CD4-positive, alpha-beta T cell treated with Interferon alpha-2 for 1 hour (primary cell): ENCODE measurements around the gene SIGLEC9.

Source experiments
- DNase-seq, 2 donors: peaks; one replicate each; pipeline ENCODE4 v3.0.0-alpha.2; 2020 to 2022

SIGLEC9 gene

GRCh38 chr19:51124729-51125128 is at the start of gene SIGLEC9:
SIGLEC9 (plus strand) TSS chr19:51124906; CDS start chr19:51124975, 69 bp downstream.
- DNase-seq, result peak in 1 of 2 donors; percentile 26

GRCh38 chr19:51075998-51076397 is 48.7 kb upstream of the SIGLEC9 start:
- no peak for DNase-seq

- DNase-seq, result no peak
Observed at GRCh38 chr19:51076631-51077213, 48.0 kb upstream of the SIGLEC9 start.

DNA sequence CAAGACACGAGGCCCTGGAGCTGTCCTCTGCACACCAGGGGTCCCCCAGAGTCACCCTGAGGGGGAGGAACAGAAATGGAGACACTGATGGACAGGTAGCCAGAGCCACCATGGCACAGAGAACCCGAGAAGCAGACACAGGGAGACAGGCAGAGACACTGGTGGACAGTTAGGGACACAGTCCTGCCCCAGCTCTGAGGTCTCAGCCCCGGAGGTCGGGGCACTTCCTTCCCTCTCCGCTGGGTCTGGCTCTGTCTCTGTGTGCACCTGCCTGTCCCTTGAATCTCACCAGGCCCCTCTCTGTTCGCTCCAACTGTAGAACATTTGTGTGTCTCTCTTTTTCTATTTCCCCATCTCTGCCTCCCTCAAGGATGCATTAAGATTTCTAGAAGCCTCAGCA is 46.6 kb upstream of the SIGLEC9 start:
- no peak for DNase-seq

GRCh38 chr19:51078731-51079130 is 46.0 kb upstream of the SIGLEC9 start:
- no peak for DNase-seq

DNA sequence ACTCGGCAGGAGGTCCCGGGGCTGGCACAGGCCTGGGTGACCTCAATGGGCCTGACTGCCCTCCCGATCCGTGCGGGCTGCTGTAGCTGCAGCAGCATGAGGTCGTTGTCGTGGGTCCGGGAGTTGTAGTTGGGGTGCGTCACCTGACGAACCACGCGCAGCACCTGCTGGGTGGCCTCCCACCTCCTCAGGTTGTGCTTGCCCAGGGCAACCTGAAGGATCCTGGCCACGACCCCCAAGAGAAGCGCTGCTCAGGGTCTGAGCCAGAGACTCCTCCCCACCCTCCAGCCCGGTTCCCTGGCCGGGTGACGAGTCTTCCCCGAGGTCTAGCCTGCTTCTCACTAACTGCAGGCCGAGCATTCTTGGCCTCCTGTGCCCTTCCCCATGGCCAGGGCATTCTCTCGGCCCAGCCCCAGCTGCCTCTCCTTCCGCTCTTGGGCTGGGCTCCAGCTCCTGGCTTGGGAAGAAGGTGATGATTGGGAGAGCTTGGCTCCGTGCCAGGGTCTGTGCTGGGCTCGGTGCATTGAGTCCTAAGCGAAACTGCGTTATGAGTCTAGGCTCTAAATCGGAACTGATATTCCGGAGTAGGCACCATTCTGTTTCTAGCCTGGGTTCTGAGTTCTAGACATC is 45.1 kb upstream of the SIGLEC9 start:
- no peak for DNase-seq

DNA sequence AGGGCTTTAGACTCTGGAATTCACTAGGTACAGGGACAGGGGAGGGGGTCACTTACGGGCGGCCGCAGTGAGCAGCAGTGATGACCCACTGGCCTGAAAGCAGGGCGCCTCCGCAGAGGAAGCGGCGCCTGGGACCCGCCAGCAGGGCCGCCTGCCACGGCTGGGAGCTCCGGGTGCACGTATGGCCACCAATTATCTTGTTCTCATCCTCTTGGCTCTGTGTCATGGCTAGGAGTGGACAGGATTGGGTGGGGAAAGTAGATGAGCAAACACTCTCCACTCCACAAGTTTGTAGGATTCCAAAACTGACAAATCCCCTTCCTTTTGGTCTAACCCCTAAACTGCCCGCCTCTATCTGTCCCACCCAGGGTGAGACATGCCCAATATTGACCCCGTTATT is 43.2 kb upstream of the SIGLEC9 start:
- no peak for DNase-seq

GRCh38 chr19:51082611-51083010 is 42.1 kb upstream of the SIGLEC9 start, which contains the start of gene KLK14:
KLK14 (minus strand) TSS chr19:51082887; CDS start chr19:51082614, 273 bp downstream.
- DNase-seq, result no peak

GRCh38 chr19:51083181-51083580 is 41.5 kb upstream of the SIGLEC9 start:
- no peak for DNase-seq

DNA sequence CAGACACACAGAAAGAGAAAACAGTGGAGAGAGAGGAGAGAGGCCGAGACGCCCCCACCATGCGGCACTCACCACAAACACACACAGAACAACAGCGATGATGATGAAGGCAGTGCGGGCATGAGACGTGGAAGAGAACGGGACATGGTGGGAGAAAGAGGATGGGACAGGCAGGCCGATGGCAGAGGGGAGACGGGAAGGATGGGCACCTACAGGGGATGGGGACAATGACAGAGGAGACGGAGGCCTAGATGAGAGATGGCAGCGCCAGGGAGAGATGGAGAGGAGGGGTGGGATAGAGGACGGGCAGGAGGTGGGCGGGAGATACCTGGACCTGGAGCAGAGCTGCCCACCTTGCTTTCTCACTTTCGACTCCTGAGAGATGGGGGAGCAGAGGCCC is 40.9 kb upstream of the SIGLEC9 start:
- no peak for DNase-seq

- no peak for DNase-seq
Observed at GRCh38 chr19:51084505-51084904, 40.2 kb upstream of the SIGLEC9 start.

- no peak for DNase-seq
Observed at GRCh38 chr19:51086153-51086850, 38.4 kb upstream of the SIGLEC9 start.

DNA sequence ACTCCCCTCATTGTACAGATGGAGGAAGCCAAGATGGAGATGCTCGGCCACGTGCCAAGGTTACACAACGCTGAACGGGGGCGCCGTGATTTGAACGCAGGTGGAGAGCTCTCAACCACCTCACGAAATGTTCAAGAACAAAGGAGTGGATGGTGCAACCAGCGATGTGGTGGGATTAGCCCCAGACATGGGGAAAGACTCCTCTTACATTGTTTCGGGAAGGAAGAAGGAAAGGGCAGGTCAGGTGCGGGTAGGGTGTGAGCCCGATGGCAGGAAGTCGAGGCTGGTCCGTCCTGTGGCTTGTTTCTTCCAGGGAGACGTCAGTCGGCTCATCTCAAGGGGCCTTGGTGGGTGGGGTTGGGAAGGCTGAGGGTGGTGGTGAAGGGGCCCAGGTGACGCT is 34.9 kb upstream of the SIGLEC9 start:
- DNase-seq, result no peak

DNA sequence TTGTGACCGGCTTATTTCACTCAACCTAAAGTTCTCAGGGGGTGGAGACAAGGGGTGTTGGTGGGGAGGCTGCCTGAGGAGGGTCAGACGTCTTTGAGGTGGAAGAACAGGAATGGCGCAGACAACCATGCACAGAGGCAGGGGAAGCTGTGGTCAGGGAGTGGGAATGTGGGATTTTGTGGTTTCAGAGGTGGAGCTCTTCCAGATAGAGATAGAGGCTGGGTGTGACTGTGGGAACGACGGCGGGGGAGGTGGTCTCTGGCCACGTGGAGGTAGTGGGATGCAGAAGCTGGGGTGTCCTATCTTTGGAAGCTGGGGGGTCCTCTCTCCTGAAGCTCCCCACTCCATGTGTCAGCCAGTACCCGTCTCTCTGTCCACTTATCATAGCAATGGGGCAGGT is 34.2 kb upstream of the SIGLEC9 start:
- no peak for DNase-seq

- DNase-seq, result no peak
Observed at GRCh38 chr19:51091126-51091525, 33.6 kb upstream of the SIGLEC9 start.

DNA sequence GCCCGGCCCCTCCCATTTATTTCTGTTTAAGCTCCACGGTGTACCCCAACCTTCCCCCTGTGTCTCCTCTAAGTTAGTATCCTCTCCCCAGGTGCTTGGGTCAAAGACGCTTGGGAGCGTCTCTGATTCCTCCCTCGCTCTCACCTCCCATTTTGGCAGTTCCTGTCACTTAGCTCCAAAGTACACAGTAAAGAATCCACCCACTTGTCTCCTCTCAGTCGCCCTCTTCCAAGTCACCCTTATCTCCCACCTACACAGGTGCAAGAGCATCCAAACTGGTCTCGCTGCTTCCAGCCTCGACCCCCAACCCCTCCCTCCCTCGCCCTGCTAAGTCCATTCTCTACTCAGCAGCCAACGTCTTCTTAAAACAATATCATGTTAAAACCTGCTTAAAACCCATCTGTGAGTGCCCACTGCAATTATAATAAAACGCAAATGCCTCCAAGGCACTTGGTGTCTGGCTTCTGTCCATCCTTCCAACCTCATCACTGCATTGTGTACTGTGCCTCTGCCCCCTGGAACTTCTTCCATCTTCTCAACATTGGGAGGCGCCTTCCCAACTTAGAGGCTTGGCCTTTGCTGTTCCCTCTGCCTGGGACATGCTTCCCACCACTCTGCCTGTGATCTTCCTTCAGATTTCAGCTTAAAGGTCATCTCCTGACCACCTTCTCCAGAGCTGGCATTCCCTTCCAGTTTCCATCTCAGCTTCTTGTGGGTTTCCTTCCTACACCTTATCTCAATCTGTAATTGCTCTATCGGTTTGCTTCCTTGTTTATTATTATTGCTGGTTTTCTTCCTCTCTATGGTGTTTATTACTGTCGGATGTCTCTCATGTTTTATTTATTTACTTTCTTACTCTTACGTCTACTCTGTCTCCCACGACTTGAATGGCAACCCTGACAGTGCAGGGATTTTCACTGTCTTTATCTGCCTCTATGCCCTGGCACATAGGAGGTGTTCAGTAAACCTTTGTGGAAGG is 32.5 kb upstream of the SIGLEC9 start:
- DNase-seq, result no peak

DNA sequence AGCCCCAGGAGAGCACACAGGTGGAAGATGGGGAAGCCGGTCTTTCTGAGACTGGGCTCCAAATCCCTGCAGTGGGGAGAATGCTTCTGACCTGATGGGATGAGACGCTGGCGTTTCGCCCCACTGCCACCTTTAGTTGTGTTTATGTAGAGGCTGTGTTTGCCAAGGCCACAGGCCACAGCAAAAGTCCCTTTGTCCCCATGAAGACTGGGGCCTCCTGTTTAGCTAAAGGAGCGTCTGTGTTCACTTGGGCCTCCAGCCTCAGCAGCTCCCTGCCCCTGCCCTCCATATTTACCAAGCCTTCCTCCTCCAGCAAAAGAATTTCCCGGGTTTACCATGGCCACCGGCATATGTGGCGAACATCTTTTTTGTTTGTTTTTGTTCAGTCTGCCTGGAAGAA is 31.6 kb upstream of the SIGLEC9 start:
- no peak for DNase-seq

DNA sequence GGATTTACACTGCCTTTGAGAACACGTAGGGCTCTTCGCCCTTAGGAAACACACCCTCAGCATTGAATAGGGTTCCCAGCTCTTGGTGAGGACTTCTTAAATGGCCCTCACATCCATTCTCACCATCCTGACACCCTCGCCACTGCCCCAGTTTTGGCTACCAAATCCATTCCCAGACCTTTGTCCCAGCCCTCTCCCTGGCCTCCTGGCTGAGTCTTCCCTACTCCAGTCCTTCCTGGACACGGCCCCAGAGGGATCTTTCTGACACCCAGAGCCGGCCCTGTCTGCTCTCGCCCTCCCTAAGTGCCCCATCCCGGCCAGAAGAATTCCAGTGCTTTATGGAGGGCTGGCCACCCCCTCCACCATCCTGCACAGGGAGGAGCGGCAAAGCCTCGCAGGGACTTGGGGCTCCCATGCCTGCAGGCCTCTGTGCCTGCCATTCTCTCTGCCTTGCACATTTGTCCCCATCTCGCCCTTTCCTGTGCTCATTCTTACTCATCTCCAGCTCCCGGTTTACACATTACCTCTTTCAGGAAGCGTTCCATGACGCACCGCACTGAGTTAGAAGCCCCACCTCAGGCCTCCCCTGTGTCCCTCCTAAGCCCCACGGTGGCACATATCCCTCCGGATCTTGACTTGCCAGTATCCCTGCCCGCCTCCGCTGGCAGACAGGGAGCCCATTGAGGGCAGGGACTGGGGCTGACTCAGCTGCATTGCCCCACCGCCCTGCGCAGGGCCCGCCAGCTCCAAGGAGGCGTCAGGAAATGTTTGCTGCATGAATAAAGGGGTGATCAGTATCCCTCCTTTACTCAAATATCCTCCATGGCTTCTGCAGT is 31.0 kb upstream of the SIGLEC9 start:
- DNase-seq, result no peak

DNA sequence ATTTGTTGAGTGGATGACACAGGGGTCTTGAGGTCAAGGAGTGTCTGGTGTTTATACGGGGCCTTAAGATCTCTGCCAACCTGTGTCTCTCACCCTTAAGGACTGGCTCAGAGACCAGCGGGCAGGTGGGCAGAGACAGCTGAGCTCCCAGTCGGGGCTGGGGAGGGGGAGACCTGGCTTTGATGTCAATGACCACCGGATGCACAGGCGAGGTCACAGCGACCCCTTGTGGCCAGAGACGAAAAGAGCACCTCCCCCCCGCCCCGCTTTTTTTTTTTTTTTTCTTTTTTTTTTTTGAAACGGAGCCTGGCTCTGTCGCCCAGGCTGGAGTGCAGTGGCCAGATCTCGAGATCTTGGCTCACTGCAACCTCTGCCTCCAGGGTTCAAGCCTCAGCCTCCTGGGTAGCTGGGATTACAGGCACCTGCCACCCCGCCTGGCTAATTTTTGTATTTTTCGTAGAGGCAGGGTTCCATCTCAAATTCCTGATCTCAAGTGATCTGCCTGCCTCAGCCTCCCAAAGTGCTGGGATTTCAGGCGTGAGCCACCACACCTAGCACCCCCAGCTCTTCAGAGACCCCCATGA is 29.9 kb upstream of the SIGLEC9 start:
- DNase-seq, result peak; percentile 12 to 31

DNA sequence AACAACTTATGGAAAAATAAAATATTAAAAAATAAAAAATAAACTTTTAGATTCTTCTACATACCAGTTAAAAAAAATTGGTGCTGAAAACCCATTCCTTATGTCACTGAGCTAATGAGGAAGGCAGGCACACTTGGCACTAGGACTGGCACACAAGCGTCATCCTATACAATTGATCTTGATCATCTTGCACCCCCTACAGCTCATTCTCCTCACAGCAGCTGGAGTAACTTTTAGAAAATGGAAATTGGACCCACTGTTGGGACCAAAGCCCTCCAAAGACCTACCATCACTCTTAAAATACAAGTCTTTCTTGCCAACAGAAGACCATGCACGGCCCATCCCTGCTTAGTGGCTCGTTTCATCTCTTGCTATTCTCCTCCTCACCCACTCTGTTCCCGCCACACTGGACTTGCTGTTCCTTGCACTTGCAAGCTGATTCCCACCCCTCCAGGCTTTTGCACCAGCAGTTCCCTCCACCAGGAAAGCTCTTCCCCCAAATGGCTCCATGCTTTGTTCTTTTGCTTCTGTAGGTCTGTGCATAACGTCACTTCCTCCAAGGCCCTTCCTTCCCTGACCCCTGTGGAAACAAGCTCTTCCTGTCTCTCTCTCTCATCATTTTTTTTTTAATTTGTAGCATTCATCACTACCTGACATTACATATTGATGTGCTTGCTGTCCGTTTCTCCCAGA is 28.1 kb upstream of the SIGLEC9 start:
- peak in 1 of 2 donors; percentile 12 for DNase-seq

GRCh38 chr19:51097166-51097738 is 27.5 kb upstream of the SIGLEC9 start:
- peak; percentile 62 to 70 for DNase-seq
